NCI-H2196 treated with DMSO at 0.1 percent for 48 hours (cell line): ENCODE measurements around the gene CFAP65.

Experiments
- DNase-seq: peaks from one replicate; lab custom pipeline; 2025; ENCODE audit not compliant: unreplicated experiment; lab: John Stamatoyannopoulos, UW

Gene CFAP65

GRCh38 chr2:219032051-219032745, 9.1 kb downstream of the CFAP65 start:
- no peak for DNase-seq

GRCh38 chr2:219031005-219031738, 10.1 kb downstream of the CFAP65 start:
- no peak for DNase-seq

- DNase-seq, result no peak
Observed at GRCh38 chr2:219030177-219030940, 11.0 kb downstream of the CFAP65 start.

GRCh38 chr2:219029829-219030165, 11.5 kb downstream of the CFAP65 start:
- peak; percentile 61 for DNase-seq

GRCh38 chr2:219028996-219029828, 12.1 kb downstream of the CFAP65 start:
- DNase-seq, result no peak

GRCh38 chr2:219028141-219028540, 13.2 kb downstream of the CFAP65 start:
- DNase-seq, result no peak

GRCh38 chr2:219027511-219028055, 13.7 kb downstream of the CFAP65 start:
- DNase-seq, result no peak

- DNase-seq, result no peak
Observed at GRCh38 chr2:219026946-219027345, 14.4 kb downstream of the CFAP65 start.

GRCh38 chr2:219025637-219026585, 15.4 kb downstream of the CFAP65 start:
- no peak for DNase-seq

- DNase-seq, result no peak
Observed at GRCh38 chr2:219024059-219024458, 17.3 kb downstream of the CFAP65 start.

GRCh38 chr2:219023045-219023605, 18.2 kb downstream of the CFAP65 start:
- DNase-seq, result no peak

- DNase-seq, result no peak
Observed at GRCh38 chr2:219022616-219023015, 18.7 kb downstream of the CFAP65 start.

GRCh38 chr2:219022041-219022440, 19.3 kb downstream of the CFAP65 start:
- DNase-seq, result no peak

- DNase-seq, result no peak
Observed at GRCh38 chr2:219021591-219021990, 19.7 kb downstream of the CFAP65 start.

- DNase-seq, result no peak
Observed at GRCh38 chr2:219020604-219021365, 20.5 kb downstream of the CFAP65 start.

- no peak for DNase-seq
Observed at GRCh38 chr2:219019436-219019835, 21.9 kb downstream of the CFAP65 start.

GRCh38 chr2:219018726-219019125, 22.6 kb downstream of the CFAP65 start:
- no peak for DNase-seq

- DNase-seq, result no peak
Observed at GRCh38 chr2:219018286-219018685, 23.0 kb downstream of the CFAP65 start.
